Activated CD8-positive, alpha-beta memory T cell treated with anti-CD3 and anti-CD28 coated beads for 36 hours (primary cell): ENCODE measurements around the gene FNIP1. TPM values are rescaled to one million over a fixed set of nuclear protein-coding genes. Genes with fewer than 3 reads are reported as not detected.
"Not testable (repeated sequence)": the region's sequence is repeated elsewhere in the genome, so short reads cannot be mapped to it uniquely, and the experiment has no call there.

ENCODE experiments used
- CTCF ChIA-PET: fragments of 350-600 bp; sonication (Branson Sonifier 250); formaldehyde crosslinking; loops from one replicate; lab custom pipeline; 2021; ENCODE audit warnings: antibody characterized with exemption; lab: Charles Lee
- POLR2A ChIA-PET: fragments of 350-600 bp; sonication (Branson Sonifier 250); formaldehyde crosslinking; loops from one replicate; lab custom pipeline; 2021; ENCODE audit warnings: antibody characterized with exemption; lab: Charles Lee
- total RNA-seq, 2 experiments: library from RNA; stranded (reverse); gene quantifications; one replicate each; pipeline ENCODE4 v1.2.3, GENCODE V29; 2021

Gene FNIP1
- total RNA-seq, 2 experiments from 2014 or later: 15.0 TPM

DNA sequence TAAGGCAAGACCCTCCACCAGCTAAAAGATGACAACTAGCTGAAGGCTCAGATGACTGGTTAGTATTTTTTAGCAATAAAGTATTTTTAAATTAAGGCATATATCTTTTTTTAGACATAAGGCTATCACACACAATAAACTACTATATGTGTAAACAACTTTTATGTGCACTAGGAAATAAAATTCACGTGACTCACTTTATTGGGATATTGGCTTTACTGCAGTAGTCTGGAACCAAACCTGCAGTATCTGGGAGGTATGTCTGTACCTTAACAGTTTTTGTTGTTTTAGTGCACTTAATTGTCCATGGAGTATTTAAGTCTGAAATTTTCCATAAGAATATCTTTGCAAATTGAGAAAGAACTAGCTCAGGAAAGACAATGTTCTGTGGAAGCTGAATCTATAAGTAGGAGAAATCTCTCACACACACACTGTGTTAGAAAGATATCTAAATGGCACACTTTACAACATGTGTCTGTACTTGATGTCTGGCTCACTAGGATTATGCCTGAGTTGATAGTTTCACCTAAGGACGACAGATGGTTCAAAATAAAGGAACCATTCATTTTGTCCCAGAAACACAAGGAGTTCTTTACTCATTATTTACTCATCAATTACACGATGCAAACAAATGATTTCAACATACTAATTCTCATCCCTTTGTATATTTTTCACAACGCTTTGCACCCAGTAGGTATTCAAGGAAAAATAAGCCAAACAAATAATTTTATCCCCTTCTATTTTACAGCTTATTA is 166.4 kb downstream of the FNIP1 start:
- POLR2A ChIA-PET: interaction anchor here (0.6 kb wide), 1 partner anchor 10 kb away, joined by 4 read pairs; no protein-coding TSS in a partner anchor
- CTCF ChIA-PET: interaction anchor here (0.9 to 1.3 kb wide), 2 partner anchors 41 to 167 kb away, joined by 3 read pairs; partner anchors contain the start of gene FNIP1

DNA sequence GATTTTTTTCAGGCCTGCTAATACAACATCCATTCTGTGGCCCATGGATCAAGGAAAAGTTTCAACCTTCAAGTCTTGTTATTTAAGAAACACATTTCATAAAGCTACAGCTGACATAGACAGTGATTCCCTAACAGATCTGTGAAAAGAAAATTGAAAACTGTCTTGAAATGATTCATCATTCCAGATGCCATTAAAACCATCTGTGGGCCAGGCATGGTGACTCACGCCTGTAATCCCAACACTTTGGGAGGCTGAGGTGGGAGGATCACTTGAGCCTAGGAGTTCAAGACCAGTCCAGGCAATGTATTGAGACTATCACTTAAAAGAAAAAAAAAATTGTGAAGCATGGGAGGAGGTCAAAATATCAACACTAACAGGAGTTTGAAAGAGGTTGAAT is 167.8 kb downstream of the FNIP1 start:
- ChIA-PET CTCF (no interaction called here), POLR2A (no interaction called here)

- ChIA-PET CTCF (no interaction called here), POLR2A (no interaction called here)
Measured at GRCh38 chr5:131627207-131627865, 169.5 kb downstream of the FNIP1 start.

DNA sequence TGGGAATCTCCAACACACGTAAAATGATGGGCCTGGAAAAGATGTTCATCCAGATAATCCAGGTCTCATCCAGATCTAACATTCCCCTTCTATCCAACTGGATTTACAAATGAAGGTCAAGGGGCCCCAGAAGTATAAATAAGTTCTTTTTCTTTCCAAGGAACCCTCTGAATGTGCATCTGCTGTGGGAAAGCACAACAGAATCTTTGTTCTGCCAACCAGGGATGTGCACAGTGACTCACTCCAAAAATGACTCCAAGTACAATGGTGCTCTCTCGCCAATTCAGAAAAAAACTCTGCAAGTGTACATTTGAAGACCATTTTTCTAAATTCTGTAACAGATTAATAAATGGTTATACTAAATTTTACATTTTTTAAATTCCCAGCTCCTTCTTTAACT is 174.2 kb downstream of the FNIP1 start:
- CTCF ChIA-PET: no interaction called here
- POLR2A ChIA-PET: no interaction called here

DNA sequence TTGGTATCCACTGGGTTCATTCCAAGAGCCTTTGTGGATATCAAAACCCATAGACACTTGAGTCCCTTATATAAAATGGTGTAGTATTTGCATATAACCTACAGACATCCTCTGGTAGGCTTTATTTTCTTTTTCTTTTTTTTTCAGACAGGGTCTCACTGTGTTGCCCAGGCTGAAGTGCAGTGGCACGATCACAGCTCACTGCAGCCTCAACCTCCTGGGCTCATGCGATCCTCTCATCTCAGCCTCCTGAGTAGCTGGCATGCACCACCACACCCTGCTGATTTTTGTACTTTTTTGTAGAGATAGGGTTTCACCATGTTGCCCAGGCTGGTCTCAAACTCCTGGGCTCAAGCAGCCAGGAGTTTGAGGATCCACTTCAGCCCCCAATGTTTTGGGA is 175.7 kb downstream of the FNIP1 start:
- CTCF ChIA-PET, POLR2A ChIA-PET: not testable (repeated sequence)

- ChIA-PET CTCF (interaction anchor here (1.2 kb wide), 1 partner anchor 30 kb away, joined by 4 read pairs; no protein-coding TSS in a partner anchor), POLR2A (no interaction called here)
Measured at GRCh38 chr5:131619102-131619501, 177.7 kb downstream of the FNIP1 start.

DNA sequence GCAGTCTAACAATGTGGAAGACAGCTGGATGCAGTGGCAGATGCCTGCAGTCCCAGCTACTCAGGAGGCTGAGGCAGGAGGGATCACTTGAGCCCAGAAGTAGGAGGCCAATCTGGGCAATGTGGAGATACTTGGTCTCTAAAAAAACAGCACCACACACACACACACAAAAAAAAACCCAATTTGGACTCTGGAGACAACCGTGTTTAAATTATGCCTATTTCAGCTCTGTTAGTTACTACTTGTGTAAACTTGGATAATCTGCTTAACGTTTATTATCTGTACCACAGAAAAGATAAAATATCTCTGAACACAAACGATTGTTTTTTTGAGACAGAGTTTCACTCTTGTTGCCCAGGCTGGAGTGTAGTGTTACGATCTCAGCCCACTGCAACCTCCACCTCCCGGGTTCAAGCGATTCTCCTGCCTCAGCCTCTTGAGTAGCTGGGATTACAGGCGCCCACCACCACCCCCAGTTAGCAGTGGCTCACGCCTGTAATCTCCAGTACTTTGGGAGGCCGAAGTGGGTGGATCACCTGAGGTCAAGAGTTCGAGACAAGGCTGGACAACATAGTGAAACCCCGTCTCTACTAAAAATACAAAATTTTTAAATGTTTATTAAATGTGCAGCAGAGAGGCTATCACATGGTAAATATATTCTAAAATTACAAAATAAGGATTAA is 179.5 kb downstream of the FNIP1 start:
- ChIA-PET POLR2A (no interaction called here), CTCF (interaction anchor here (0.9 kb wide), 1 partner anchor 28 kb away, joined by 3 read pairs; no protein-coding TSS in a partner anchor)

GRCh38 chr5:131615957-131616356 is 180.9 kb downstream of the FNIP1 start:
- CTCF ChIA-PET: interaction anchor here (0.7 kb wide), 1 partner anchor 168 kb away, joined by 3 read pairs; no protein-coding TSS in a partner anchor
- POLR2A ChIA-PET: no interaction called here

DNA sequence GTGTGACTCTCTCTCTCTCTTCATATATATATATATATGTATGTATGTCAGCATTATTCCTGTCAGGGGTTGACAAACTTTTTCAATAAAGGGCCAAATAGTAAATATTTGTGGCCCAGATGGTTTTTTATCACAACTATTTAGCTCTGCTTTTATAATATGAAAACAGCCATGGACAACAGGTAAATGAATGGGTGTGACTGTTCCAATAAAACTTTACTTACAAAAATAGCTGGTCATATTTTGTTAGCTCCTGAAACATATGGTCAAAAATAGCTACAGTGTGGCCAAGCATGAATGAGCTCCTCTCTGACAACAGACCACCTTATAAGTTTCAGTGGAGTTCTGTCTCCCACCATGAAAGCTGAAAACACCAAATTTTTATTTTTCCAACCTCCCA is 183.4 kb downstream of the FNIP1 start:
- POLR2A ChIA-PET: no interaction called here
- CTCF ChIA-PET: interaction anchor here (1.4 kb wide), 1 partner anchor 19 kb away, joined by 3 read pairs; no protein-coding TSS in a partner anchor

- POLR2A ChIA-PET: no interaction called here
- CTCF ChIA-PET: no interaction called here
Measured at GRCh38 chr5:131611064-131611381, 185.8 kb downstream of the FNIP1 start.

- CTCF ChIA-PET: no interaction called here
- POLR2A ChIA-PET: no interaction called here
Measured at GRCh38 chr5:131610198-131611063, 186.4 kb downstream of the FNIP1 start.

DNA sequence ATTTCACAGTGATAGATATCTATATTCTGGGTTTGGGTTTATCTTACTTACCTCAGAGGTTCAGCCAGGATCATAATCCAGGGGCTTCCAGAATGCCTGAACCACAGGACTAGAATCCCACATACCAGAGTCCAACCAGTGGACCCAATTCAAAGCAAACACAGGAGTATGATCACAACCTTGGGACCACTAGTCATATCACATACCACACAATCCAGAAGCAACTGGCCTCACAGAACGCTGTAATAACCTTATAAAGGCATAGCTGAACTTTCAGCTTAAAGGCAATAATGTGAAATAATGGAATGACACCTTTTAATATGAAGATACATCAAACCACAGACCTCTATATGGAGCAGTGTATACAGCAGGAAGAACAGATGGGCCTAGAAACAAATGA is 187.0 kb downstream of the FNIP1 start:
- POLR2A ChIA-PET: no interaction called here
- CTCF ChIA-PET: no interaction called here

- POLR2A ChIA-PET: interaction anchor here (0.6 kb wide), 1 partner anchor 446 kb away, joined by 3 read pairs; no protein-coding TSS in a partner anchor
- CTCF ChIA-PET: no interaction called here
Measured at GRCh38 chr5:131608597-131608996, 188.2 kb downstream of the FNIP1 start.

- ChIA-PET CTCF (no interaction called here), POLR2A (interaction anchor here (0.6 kb wide), 1 partner anchor 446 kb away, joined by 3 read pairs; no protein-coding TSS in a partner anchor)
Measured at GRCh38 chr5:131607903-131608540, 188.8 kb downstream of the FNIP1 start.

GRCh38 chr5:131607418-131607817 is 189.4 kb downstream of the FNIP1 start:
- ChIA-PET POLR2A (no interaction called here), CTCF (no interaction called here)

- ChIA-PET CTCF (no interaction called here), POLR2A (no interaction called here)
Measured at GRCh38 chr5:131605086-131605485, 191.7 kb downstream of the FNIP1 start.

DNA sequence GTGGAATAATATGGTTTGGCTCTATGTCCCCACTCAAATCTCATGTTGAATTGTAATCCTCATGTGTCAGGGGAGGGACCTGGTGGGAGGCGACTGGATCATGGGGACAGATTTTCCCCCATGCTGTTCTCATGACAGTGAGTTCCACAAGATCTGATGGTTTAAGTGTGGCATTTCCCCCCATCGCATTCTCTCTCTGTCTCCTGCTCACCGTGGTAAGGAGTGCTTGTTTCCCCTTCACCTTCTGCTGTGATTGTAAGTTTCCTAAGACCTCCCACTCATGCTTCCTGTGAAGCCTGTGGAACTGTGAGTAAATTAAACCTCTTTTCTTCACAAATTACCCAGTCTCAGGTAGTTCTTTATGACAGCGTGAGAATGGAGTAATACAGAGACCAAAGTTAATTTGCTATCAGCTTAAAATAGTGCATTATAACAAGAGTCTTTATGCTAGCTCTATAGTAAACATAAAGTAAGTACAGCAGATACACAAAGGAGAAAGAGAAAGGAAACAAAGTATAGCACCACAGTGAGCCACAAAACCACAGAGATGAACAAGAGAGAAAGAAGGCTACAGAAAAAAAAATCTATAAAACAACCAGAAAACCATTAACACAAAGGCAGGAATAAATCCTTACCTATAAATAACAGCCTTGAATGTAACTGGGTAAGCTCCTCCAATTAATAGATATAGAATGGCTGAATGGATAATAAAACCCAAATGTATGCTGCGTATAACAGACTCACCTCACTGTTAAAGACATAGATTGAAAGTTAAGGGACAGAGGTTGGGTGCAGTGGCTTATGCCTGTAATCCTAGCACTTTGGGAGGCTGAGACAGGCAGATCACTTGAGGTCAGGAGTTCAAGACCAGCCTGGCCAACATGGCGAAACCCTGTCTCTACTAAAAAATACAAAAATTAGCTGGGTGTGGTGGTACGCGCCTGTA is 201.5 kb downstream of the FNIP1 start:
- ChIA-PET POLR2A (interaction anchor here (1.2 kb wide), 1 partner anchor 40 kb away, joined by 3 read pairs; no protein-coding TSS in a partner anchor), CTCF (no interaction called here)
